ENCODE measurements around the gene GNLY. TPM values are rescaled to one million over a fixed set of nuclear protein-coding genes. Genes with fewer than 3 reads are reported as not detected.

GNLY gene
- total and polyA plus RNA-seq, 9 of the 15 experiments (the other 6 are each of a cell fraction or from before 2014, with no cell fraction given) = not detected

DNA sequence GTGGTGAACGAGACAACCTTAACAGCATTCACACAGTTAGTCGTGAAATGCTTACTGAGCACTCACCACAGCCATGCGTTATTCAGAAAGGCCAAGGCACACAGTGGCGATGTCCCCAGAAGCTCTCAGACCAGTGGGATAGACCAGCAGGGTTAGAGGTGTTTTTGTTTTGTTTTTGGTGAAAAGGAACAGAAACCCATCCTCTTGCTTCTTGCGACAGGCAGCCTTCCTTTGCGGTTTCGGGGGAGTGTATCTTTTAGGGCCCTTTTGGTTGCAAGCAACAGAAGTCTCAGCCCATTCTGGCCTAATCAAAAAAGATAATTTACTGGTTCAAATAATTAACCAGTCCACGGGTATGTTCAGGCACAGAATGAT lies 4.7 kb downstream of the GNLY start (continued):
- TF ChIP-seq, protein P1, sequence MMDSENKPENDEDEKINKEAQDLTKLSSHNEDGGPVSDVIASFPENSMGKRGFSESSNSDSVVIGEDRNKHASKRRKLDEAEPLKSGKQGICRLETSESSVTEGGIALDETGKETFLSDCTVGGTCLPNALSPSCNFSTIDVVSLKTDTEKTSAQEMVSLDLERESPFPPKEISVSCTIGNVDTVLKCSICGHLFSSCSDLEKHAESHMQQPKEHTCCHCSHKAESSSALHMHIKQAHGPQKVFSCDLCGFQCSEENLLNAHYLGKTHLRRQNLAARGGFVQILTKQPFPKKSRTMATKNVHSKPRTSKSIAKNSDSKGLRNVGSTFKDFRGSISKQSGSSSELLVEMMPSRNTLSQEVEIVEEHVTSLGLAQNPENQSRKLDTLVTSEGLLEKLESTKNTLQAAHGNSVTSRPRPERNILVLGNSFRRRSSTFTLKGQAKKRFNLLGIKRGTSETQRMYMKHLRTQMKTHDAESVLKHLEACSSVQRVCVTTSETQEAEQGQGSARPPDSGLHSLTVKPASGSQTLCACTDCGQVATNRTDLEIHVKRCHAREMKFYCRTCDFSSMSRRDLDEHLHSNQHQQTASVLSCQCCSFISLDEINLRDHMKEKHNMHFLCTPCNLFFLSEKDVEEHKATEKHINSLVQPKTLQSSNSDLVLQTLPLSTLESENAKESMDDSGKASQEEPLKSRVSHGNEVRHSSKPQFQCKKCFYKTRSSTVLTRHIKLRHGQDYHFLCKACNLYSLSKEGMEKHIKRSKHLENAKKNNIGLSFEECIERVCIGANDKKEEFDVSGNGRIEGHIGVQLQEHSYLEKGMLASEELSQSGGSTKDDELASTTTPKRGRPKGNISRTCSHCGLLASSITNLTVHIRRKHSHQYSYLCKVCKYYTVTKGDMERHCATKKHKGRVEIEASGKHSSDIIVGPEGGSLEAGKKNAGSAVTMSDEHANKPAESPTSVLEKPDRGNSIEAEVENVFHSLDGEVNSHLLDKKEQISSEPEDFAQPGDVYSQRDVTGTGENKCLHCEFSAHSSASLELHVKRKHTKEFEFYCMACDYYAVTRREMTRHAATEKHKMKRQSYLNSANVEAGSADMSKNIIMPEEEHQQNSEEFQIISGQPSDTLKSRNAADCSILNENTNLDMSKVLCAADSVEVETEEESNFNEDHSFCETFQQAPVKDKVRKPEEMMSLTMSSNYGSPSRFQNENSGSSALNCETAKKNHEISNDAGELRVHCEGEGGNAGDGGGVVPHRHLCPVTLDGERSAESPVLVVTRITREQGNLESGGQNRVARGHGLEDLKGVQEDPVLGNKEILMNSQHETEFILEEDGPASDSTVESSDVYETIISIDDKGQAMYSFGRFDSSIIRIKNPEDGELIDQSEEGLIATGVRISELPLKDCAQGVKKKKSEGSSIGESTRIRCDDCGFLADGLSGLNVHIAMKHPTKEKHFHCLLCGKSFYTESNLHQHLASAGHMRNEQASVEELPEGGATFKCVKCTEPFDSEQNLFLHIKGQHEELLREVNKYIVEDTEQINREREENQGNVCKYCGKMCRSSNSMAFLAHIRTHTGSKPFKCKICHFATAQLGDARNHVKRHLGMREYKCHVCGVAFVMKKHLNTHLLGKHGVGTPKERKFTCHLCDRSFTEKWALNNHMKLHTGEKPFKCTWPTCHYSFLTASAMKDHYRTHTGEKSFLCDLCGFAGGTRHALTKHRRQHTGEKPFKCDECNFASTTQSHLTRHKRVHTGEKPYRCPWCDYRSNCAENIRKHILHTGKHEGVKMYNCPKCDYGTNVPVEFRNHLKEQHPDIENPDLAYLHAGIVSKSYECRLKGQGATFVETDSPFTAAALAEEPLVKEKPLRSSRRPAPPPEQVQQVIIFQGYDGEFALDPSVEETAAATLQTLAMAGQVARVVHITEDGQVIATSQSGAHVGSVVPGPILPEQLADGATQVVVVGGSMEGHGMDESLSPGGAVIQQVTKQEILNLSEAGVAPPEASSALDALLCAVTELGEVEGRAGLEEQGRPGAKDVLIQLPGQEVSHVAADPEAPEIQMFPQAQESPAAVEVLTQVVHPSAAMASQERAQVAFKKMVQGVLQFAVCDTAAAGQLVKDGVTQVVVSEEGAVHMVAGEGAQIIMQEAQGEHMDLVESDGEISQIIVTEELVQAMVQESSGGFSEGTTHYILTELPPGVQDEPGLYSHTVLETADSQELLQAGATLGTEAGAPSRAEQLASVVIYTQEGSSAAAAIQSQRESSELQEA (IDR thresholded peaks at IDR 0.05; ENCODE audit: low read depth) = no peak
- TF ChIP-seq PHF20 (IDR thresholded peaks at IDR 0.05; ENCODE audit: partially characterized antibody) (no peak), L3MBTL2 (IDR thresholded peaks at IDR 0.05) (no peak), FOXJ2 (tag; IDR thresholded peaks at IDR 0.05) (no peak), MTA2 (IDR thresholded peaks at IDR 0.05; ENCODE audit: low read depth) (no peak), ARID3B (CRISPR knock-in tag; IDR thresholded peaks at IDR 0.05; ENCODE audit: borderline replicate concordance) (no peak), PYGO2 (tag; IDR thresholded peaks at IDR 0.05) (no peak), NR3C1 (CRISPR knock-in tag; IDR thresholded peaks at IDR 0.05) (no peak), ZEB2 (IDR thresholded peaks at IDR 0.05) (no peak), RFX7 (CRISPR knock-in tag; IDR thresholded peaks at IDR 0.05) (no peak), ZZZ3 (IDR thresholded peaks at IDR 0.05) (no peak), HNRNPLL (IDR thresholded peaks at IDR 0.05; ENCODE audit: low read depth, low read length, poor library complexity, severe bottlenecking) (no peak), ZNF133 (CRISPR knock-in tag; IDR thresholded peaks at IDR 0.05) (no peak)
- TF ChIP-seq, protein P2, sequence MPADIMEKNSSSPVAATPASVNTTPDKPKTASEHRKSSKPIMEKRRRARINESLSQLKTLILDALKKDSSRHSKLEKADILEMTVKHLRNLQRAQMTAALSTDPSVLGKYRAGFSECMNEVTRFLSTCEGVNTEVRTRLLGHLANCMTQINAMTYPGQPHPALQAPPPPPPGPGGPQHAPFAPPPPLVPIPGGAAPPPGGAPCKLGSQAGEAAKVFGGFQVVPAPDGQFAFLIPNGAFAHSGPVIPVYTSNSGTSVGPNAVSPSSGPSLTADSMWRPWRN (IDR thresholded peaks at IDR 0.05; ENCODE audit: low read depth) = no peak
